GM18505 (cell line): Measurements from ENCODE around the gene PAK2.
A peak's percentile ranks its signal among the peaks of the same experiment; 100 is the strongest.
"Not testable (repeated sequence)": the region's sequence is repeated elsewhere in the genome, so short reads cannot be mapped to it uniquely, and the experiment has no call there.

Experiments used
- ATAC-seq: cut with Tn5 transposase; IDR thresholded peaks from one replicate; pipeline ENCODE4 v1.9.1; 2021; ENCODE audit not compliant: unreplicated experiment
- POLR2A ChIP-seq: IDR thresholded peaks from 4 replicates; pipeline ENCODE4 v1.6.1; 2011; ENCODE audit warnings: borderline replicate concordance; ENCODE audit not compliant: insufficient read depth, insufficient read length; ENCODE audit errors: extremely low read depth

The PAK2 gene

DNA sequence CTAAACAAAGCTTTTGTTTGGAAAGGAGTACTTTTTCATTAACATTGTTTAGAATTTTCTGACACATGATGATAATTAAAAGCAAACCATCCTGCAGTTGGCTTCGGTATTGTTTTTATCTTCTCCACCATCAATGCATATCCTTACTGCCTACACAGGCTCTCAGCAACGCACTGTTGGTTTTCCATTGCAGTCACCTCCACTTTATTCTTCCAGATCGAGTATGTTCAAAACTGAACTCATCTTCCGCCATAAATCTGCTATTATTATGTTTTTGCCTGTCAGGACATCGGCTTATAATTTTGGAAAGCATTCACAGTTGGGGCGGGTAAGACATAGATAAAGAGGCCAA is 127.5 kb downstream of the PAK2 start:
- ATAC-seq = no peak
- TF ChIP-seq POLR2A = no peak

- TF ChIP-seq POLR2A = peak; percentile 96
- ATAC-seq = peak; percentile 89
Observed at GRCh38 chr3:196867507-196868296, 128.0 kb downstream of the PAK2 start, which contains the start of gene SENP5. SENP5 (plus strand) TSS chr3:196867920; CDS start chr3:196885182, 17,262 bp downstream.

- TF ChIP-seq POLR2A = no peak
- ATAC-seq = peak; percentile 20
Observed at GRCh38 chr3:196868297-196868661, 128.6 kb downstream of the PAK2 start.

DNA sequence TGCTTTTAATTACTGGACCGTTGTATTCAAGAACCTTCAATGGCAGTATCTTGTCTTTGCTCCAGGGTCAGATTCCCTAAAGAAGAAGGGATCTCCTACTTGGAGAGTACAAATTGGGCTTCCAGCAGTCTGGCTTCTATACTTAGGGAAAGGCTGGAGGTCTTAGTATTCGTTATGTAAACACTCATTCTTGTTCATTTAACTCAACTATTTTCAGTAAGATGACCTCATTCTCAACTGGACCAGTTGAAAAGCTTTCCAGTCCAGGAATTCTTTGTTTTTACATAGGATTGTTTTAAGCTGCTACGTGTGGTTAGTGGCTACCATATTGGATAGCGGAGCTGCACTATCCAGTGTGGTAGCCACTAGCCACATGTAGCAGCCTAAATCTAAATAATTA is 132.7 kb downstream of the PAK2 start:
- ATAC-seq = no peak

DNA sequence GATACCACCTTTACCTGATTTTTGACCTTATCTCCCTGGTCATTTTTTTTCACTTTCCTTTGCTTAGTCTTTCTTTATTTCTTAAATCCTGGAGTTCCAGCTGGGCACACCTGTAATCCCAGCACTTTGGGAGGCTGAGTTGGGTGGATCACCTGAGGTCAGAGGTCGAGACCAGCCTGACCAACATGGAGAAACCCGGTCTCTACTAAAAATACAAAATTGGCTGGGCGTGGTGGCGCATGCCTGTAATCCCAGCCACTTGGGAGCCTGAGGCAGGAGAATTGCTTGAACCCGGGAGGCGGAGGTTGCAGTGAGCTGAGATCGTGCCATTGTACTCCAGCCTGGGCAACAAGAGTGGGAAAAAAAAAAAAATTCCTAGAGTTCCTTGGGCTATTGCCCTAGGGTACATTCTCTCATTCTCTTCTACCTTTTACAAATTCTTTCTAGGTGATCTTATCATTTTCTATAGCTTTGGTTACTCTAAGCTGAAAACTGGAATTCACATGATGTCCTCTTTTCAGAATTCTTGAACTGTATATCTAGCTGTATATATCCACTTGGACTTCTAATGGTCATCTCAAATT is 134.9 kb downstream of the PAK2 start:
- not testable (repeated sequence) for ATAC-seq

More for the DNA sequence above, 132.7 kb downstream of the PAK2 start:
- TF ChIP-seq POLR2A = no peak

DNA sequence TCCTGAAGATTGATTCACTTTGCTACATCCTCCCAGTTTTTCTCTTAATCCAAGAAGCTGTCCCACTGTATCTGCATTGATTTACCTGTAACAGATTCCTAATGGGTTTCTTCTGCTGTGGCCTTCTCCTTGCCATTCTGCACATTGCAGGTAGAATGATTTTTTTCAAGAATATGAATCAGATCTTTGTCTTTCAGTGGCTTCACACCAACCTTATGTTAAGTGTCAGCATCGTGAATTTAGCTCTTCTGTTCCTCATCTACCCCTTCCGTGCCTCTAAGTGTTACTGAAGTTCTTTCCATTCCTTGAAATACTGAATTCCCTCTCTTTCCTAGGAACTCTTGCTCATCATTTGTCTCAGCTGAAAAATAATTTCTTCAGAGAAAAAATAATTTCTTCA is 135.6 kb downstream of the PAK2 start:
- no peak for ATAC-seq
- no peak for TF ChIP-seq POLR2A
